K562 (cell line): ENCODE results near the gene SDCCAG8. TPM values are rescaled to one million over a fixed set of nuclear protein-coding genes. Genes with fewer than 3 reads are reported as not detected.

Experiments
- ATAC-seq: fragments of 200-7000 bp; cut with Tn5 transposase; 3 replicates; pipeline ENCODE4 v1.9.1; 2020; ENCODE audit warnings: moderate library complexity
- BruUV-seq: library from RNA; stranded (reverse); fragments of 400-500 nt; replicated peaks from 2 replicates; lab custom pipeline; 2021; lab: Mats Ljungman, UMichigan
- CTCF ChIA-PET: fragments of 300-600 bp; formaldehyde crosslinking; extraction: SDS; loops from one replicate; lab custom pipeline; 2021; ENCODE audit warnings: low intra/inter-chr PET ratio; lab: Yijun Ruan, JAX
- POLR2A ChIA-PET: fragments of 300-600, 350-650 bp; sonication (Branson Sonifier 250); formaldehyde crosslinking; extraction: SDS; loops from one replicate; lab custom pipeline; 2021; ENCODE audit warnings: antibody characterized with exemption, inconsistent platforms; lab: Yijun Ruan, JAX
- DNase-seq, 4 experiments: peaks; one replicate each; pipeline versions ENCODE4 v3.0.0 to v3.0.0-alpha.2; 2011 to 2018; ENCODE audit warnings: low spot score in 3 of 4, mixed read lengths in 3 of 4; ENCODE audit errors: extremely low read depth in 1 of 4
- FAIRE-seq: peaks from 2 replicates; lab custom pipeline; 2011; peaks lifted over from hg19 to GRCh38; lab: Jason Lieb, UNC
- H2AFZ ChIP-seq: 2 replicates; pipeline ENCODE4 v1.6.0; 2011; ENCODE audit warnings: low read depth, low read length, control low read depth, inconsistent platforms
- H3K27ac ChIP-seq: fragments of 200-600 bp; 3 replicates; pipeline ENCODE4 v1.8.0; 2011; ENCODE audit warnings: low read depth, mild to moderate bottlenecking, control low read depth, inconsistent platforms, low read length, moderate library complexity, mixed read lengths; ENCODE audit errors: extremely low read depth
- H3K27me3 ChIP-seq, 2 experiments: fragments of 300-600 bp in 1 of 2; 2 replicates in 1 of 2; 3 replicates in 1 of 2; pipeline versions ENCODE4 v1.6.0 to v1.8.0; 2011; ENCODE audit warnings: inconsistent platforms in 2 of 2, low read length in 2 of 2, mild to moderate bottlenecking in 1 of 2, mixed read lengths in 1 of 2, moderate library complexity in 1 of 2; ENCODE audit not compliant: control insufficient read depth in 2 of 2, insufficient read depth in 2 of 2
- H3K36me3 ChIP-seq: fragments of 300-600 bp; 3 replicates; pipeline ENCODE4 v1.8.0; 2011; ENCODE audit warnings: mild to moderate bottlenecking, low read length, inconsistent platforms; ENCODE audit not compliant: control insufficient read depth, insufficient read depth
- H3K4me1 ChIP-seq, 2 experiments: fragments of 200-600 bp in 1 of 2; replicated peaks in 1 of 2; 2 replicates in 1 of 2; 3 replicates in 1 of 2; pipeline versions ENCODE4 v1.5.1 to v1.8.0; 2011; ENCODE audit warnings: inconsistent platforms in 2 of 2, low read length in 2 of 2, mild to moderate bottlenecking in 1 of 2, mixed read lengths in 1 of 2, moderate library complexity in 1 of 2; ENCODE audit not compliant: control insufficient read depth in 2 of 2, insufficient read depth in 2 of 2
- H3K4me2 ChIP-seq: 2 replicates; pipeline ENCODE4 v1.6.1; 2011; ENCODE audit warnings: low read length, control low read depth, inconsistent platforms, mixed read lengths; ENCODE audit not compliant: insufficient read depth
- H3K4me3 ChIP-seq: fragments of 200-600 bp; sonication (generic), shearing (Covaris generic); 2 replicates; pipeline ENCODE4 v1.5.1; 2016; ENCODE audit warnings: control low read depth, inconsistent platforms
- H3K79me2 ChIP-seq: fragments of 200-600 bp; 3 replicates; pipeline ENCODE4 v1.8.0; 2011; ENCODE audit warnings: low read length, inconsistent platforms; ENCODE audit not compliant: control insufficient read depth, insufficient read depth
- H3K9ac ChIP-seq, 2 experiments: 2 replicates each; pipeline versions ENCODE4 v1.6.0 to v1.6.1; 2011; ENCODE audit warnings: low read depth in 2 of 2, low read length in 2 of 2, control low read depth in 1 of 2, inconsistent platforms in 1 of 2, mild to moderate bottlenecking in 1 of 2, mixed read lengths in 1 of 2; ENCODE audit not compliant: insufficient read depth in 1 of 2
- H3K9me1 ChIP-seq: one replicate; pipeline ENCODE4 v1.6.0; 2011; ENCODE audit warnings: inconsistent platforms, mild to moderate bottlenecking, low read length, moderate library complexity; ENCODE audit not compliant: control insufficient read depth, insufficient read depth
- H3K9me3 ChIP-seq: replicated peaks from 2 replicates; pipeline ENCODE4 v1.5.1; 2011; ENCODE audit warnings: low read depth, low read length, inconsistent platforms; ENCODE audit not compliant: control insufficient read depth, insufficient read depth
- H4K20me1 ChIP-seq: replicated peaks from 2 replicates; pipeline ENCODE4 v1.6.1; 2011; ENCODE audit warnings: low read length, inconsistent platforms, mixed read lengths; ENCODE audit not compliant: control insufficient read depth, insufficient read depth
- BRF1 ChIP-seq: IDR thresholded peaks from 3 replicates; pipeline ENCODE4 v1.6.1; 2011; ENCODE audit warnings: borderline replicate concordance, mild to moderate bottlenecking; ENCODE audit not compliant: insufficient read length; ENCODE audit errors: extremely low read depth
- CHD4 ChIP-seq: fragments of 200-600 bp; sonication (generic); IDR thresholded peaks from 3 replicates; pipeline ENCODE4 v1.6.1; 2012; ENCODE audit warnings: low read depth, mild to moderate bottlenecking, mixed read lengths, low read length, inconsistent platforms; ENCODE audit not compliant: insufficient read depth, insufficient replicate concordance, poor library complexity, severe bottlenecking
- ZNF780A ChIP-seq: fragments of 250-450 bp; sonication (Bioruptor Pico); IDR thresholded peaks from 2 replicates; pipeline ENCODE4 v1.5.0; 2021; ENCODE audit warnings: mild to moderate bottlenecking
- WGBS: fragments of 100-300 bp; shearing (Covaris generic); methylation state at CpG from one replicate; pipeline ENCODE4 v1.1.6; 2016; ENCODE audit warnings: low coverage, mixed read lengths; ENCODE audit not compliant: insufficient coverage; ENCODE audit errors: missing lambda C conversion rate; 5-methylcytosine and 5-hydroxymethylcytosine counted together
- in situ Hi-C: fragments of 300-500 bp; cut with MboI; formaldehyde crosslinking; loops from 4 replicates; pipeline ENCODE4 v1.15.0; 2018; ENCODE audit warnings: inconsistent platforms, mixed read lengths
- intact Hi-C: fragments of 100-400 bp; cut with micrococcal nuclease; formaldehyde crosslinking; loops from 2 replicates; pipeline ENCODE4 v1.14.2; 2022
- polyA plus RNA-seq, 8 experiments: library from polyadenylated mRNA; depleted of rRNA in 4 of 8; stranded (reverse) in 5 of 8; unstranded in 3 of 8; fragments of >200 nt; fragmentation: Nextera tagmentation in 2 of 8; fragmentation: Illumina TruSeq in 1 of 8; extraction: Ambion mirVana in 2 of 8; extraction: Trizol in 1 of 8; gene quantifications; 2 replicates each; pipeline versions ENCODE4 v1.2.1 to v1.2.3, GENCODE V29; 2011 to 2014; ENCODE audit warnings: inconsistent platforms in 1 of 8, missing spikeins in 1 of 8
- total RNA-seq, 7 experiments: library from RNA; depleted of rRNA in 6 of 7; stranded (reverse); fragments of >200 nt in 6 of 7; fragmentation: Illumina TruSeq in 2 of 7; extraction: Trizol in 2 of 7; gene quantifications; 2 replicates each; pipeline versions ENCODE4 v1.2.1 to v1.2.3, GENCODE V29; 2011 to 2021; ENCODE audit warnings: low replicate concordance in 1 of 7

SDCCAG8 gene
- total and polyA plus RNA-seq, 9 of the 15 experiments (the other 6 are each of a cell fraction or from before 2014, with no cell fraction given) = 17.9 to 36.7 (median 25.4) TPM

DNA sequence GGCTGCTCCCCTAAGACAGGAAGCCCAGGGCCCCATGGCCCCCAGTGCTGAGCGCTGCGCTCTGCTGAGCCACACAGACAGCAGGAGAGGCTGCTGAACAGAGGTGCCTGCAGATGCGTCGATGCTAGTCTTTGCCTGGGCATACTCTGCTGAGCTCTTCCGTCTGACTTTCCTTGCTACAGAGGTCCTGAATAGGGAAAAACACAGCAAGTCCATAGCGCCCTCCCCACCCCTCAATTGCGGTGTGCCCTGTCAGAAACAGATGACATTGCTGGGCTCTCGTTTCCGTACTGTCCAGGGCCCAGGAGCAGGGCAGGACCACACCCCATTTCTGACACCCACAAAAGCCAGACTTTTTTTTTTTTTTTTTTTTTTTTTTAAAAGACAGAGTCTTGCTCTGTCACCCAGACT is 252.5 kb downstream of the SDCCAG8 start:
- WGBS = 9% methylated on average over 9 of the region's 9 CpGs
- ChIA-PET CTCF (no interaction called here), POLR2A (no interaction called here)
- Histone ChIP-seq H3K79me2 (no peaks in the 10 kb centered on the region), H3K27me3 (peaks cover 15 to 40% of the 10 kb centered on the region in 2 experiments; a peak in 4 of 5 replicates), H3K27ac (no peak overlapping the region), H3K36me3 (no peaks in the 10 kb centered on the region), H2AFZ (no peak overlapping the region), H4K20me1 (no peaks in the 10 kb centered on the region), H3K9me1 (no peaks in the 10 kb centered on the region), H3K9ac (no peak overlapping the region), H3K4me2 (no peak overlapping the region), H3K4me1 (peaks cover 0 to 16% of the 10 kb centered on the region in 2 experiments; a peak in 3 of 5 replicates), H3K4me3 (no peak overlapping the region), H3K9me3 (no peaks in the 10 kb centered on the region)
- peak in 1 of 4 experiments; percentile 9 for DNase-seq
- intact Hi-C loops (no loop called here), in situ Hi-C loops (no loop called here)
- no peak for FAIRE-seq
- BruUV-seq = no TSS peak
- peak; percentile 30 for ATAC-seq
- TF ChIP-seq ZNF780A (CRISPR knock-in tag) (no peak), CHD4 (no peak)

DNA sequence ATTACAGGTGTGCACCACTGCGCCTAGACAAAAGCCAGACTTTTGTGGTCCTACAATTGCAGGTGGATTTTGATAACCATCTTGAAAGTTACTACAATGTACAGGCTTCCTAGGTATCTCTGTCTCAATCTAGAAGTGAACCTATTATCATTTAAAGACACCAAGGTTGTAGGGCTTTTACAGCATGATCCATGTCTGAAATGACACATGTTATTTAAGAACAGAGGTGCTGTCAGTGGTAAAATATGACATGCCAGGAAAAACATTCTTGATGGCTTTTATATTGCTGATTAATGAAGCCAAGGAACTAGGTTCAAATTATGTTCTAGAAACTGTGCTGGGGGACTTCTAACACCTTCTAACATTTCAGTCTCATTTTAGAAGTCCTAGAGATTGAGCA is 253.1 kb downstream of the SDCCAG8 start:
- no peak for FAIRE-seq
- POLR2A ChIA-PET = no interaction called here
- BruUV-seq = no TSS peak
- no peak for TF ChIP-seq BRF1

More for the DNA sequence above, 253.1 kb downstream of the SDCCAG8 start:
- intact Hi-C loops (no loop called here), in situ Hi-C loops (no loop called here)
- H3K79me2 ChIP-seq = no peaks in the 10 kb centered on the region
- H3K27ac ChIP-seq = no peak overlapping the region
- no peak overlapping the region for H3K4me3 ChIP-seq
- H3K36me3 ChIP-seq = no peaks in the 10 kb centered on the region
- no peak overlapping the region for H3K4me2 ChIP-seq
- no peak overlapping the region for H2AFZ ChIP-seq
- no peaks in the 10 kb centered on the region for H3K9me1 ChIP-seq
- no peak for DNase-seq
- no peak overlapping the region for H3K9ac ChIP-seq
- H3K27me3 ChIP-seq = peaks cover 15 to 40% of the 10 kb centered on the region in 2 experiments; a peak in 4 of 5 replicates
- H4K20me1 ChIP-seq = no peaks in the 10 kb centered on the region
- H3K9me3 ChIP-seq = no peaks in the 10 kb centered on the region
- H3K4me1 ChIP-seq = peaks cover 0 to 16% of the 10 kb centered on the region in 2 experiments; a peak in 3 of 5 replicates
- CTCF ChIA-PET = no interaction called here
- ATAC-seq = no peak
- WGBS = 5% methylated on average over 1 of the region's 1 CpG
